UCSD-AML1 (cell line): Measurements from ENCODE around the gene ACACB.
"Not testable (repeated sequence)": the region's sequence is repeated elsewhere in the genome, so short reads cannot be mapped to it uniquely, and the experiment has no call there.

Experiments used
- DNase-seq: peaks from one replicate; lab custom pipeline; 2025; ENCODE audit not compliant: unreplicated experiment; lab: John Stamatoyannopoulos, UW

Gene ACACB

GRCh38 chr12:109170324-109170723 is 53.9 kb downstream of the ACACB start:
- no peak for DNase-seq

- not testable (repeated sequence) for DNase-seq
Observed at GRCh38 chr12:109172787-109173186, 56.4 kb downstream of the ACACB start.

- DNase-seq, result no peak
Observed at GRCh38 chr12:109173443-109174240, 57.3 kb downstream of the ACACB start.

DNA sequence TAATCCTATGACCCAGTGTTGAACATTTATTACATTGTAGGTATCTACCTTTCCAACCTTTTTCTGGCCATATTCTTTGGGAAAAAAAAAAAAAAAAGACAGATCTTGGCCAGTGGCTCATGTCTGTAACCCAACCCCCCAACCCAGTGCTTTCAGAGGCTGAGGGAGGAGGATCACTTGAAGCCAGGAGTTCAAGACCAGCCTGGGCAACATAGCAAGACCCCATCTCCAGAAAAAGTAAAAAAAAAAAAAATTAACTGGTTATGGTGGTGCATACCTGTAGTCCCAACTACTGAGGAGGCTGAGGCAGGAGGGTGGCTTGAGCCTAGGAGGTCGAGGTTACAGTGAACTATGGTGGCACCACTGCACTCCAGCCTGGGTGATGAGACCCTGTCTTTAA is 58.1 kb downstream of the ACACB start:
- no peak for DNase-seq

DNA sequence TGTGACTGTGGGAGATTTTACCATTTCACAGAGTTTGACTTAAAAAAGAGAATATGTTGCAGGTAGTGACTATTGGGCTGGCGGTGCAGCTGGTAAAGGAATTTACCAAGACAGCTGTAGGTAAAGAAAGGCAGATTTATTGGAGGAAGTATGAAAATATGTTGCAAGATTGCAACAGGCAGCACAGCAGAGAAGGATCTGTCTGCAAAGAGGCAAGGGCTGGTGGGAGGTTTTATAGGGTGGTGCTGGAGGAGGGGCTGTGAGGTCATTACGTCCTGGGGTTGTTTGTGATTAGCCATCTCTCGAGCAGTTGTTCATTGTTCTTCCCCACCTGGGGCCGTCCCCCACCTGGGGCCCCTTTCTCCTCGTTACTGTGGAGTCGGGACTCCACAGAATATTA is 62.1 kb downstream of the ACACB start:
- no peak for DNase-seq

- no peak for DNase-seq
Observed at GRCh38 chr12:109179927-109180326, 63.5 kb downstream of the ACACB start.

GRCh38 chr12:109182041-109182839 is 65.9 kb downstream of the ACACB start:
- no peak for DNase-seq

DNA sequence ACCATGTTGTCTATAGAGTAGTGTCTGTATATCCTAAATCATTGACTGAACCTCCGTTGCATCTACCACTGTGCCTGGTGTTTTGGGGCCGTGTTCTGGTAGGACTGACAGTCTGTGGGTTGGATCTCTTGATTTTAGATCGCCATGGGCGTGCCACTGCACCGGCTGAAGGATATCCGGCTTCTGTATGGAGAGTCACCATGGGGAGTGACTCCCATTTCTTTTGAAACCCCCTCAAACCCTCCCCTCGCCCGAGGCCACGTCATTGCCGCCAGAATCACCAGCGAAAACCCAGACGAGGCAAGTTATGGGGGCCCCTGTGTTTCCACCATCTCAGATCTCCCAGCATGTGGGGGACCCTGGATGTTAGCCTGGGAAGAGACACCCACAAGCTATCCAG is 69.1 kb downstream of the ACACB start:
- no peak for DNase-seq

DNA sequence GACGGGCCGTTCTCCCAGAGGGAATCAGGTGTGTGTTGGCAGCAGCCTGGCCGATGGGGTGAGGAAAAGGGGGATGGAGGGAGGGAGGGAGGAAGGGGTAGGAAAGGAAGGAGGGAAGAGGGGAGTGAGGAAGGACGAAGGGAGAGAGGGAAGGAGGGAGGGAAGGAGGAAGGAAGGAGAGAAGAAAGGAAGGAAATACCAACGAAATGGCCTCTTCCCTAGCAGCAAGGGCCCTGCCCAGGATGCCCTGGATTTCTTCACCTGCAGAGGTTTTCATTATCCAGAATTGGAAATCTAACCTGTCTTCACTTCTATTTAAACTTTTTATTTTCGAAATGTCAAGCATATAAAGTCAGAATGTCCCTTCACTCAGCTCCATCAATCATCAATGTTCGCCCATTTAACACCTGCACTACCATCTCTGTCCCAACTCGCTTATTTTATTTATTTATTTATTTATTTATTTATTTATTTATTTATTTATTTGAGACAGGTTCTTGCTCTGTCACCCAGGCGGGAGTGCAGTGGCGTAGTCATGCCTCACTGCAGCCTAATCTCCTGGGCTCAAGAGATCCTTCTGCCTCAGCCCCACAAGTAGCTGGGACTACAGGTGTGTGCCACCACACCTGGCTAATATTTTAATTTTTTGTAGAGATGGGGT is 70.7 kb downstream of the ACACB start:
- no peak for DNase-seq

- no peak for DNase-seq
Observed at GRCh38 chr12:109188108-109188712, 71.8 kb downstream of the ACACB start.

DNA sequence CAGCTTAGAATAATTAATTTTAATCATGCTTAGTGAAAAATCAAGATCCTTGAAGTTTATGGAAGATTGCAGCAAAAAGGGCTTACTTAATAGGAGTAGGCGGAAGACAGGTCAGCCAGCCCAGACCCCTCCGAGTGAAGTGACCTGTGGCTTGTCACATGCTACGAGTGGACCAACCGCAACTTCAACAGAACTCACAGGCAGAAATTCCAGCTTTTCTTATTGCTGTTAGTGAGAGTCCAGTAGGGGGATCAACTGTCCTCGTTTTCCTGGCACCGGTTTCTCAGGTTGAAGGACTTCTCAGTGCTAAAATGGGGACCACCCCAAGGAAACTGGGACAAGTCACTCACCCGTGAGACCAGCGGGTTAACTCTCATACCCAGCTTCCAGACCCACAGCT is 72.9 kb downstream of the ACACB start:
- no peak for DNase-seq

GRCh38 chr12:109191621-109192250 is 75.3 kb downstream of the ACACB start:
- no peak for DNase-seq

- no peak for DNase-seq
Observed at GRCh38 chr12:109192358-109192757, 76.0 kb downstream of the ACACB start.

DNA sequence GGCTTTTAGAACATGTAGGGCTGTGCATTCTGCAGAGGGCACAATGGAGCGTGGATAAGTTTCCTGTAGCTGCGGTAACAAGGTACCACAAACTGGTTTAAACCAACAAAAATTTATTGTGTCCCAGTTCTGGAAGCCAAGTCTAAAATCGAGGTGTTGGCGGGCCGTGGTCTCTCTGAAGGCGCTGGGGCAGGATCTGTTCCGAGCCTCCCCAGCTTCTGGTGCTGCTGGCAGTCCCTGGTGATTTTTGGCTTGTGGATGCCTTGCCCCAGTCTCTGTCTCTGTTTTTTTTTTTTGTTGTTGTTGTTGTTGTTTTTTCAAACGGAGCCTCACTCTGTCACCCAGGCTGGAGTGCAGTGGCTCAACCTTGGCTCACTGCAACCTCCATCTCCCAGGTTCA is 77.5 kb downstream of the ACACB start:
- no peak for DNase-seq

DNA sequence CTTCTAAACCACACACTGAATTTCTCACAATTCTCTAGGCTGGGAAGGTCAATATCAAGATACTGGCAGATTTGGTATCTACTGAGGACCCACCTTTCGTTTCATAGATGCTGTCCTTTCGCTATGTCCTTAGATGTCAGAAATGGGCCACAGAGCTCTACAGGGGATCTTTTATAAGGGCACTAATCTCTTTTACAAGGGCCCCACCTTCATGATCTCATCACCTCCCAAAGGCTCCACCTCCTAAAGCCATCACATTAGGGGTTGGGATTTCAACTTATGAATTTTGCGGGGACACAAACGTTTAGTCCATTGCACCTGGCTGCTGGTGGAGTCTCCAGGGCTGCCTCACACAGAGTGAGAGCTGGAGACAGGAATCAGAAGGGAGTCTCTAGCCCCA is 79.9 kb downstream of the ACACB start:
- DNase-seq, result no peak

- no peak for DNase-seq
Observed at GRCh38 chr12:109197327-109197726, 80.9 kb downstream of the ACACB start.

DNA sequence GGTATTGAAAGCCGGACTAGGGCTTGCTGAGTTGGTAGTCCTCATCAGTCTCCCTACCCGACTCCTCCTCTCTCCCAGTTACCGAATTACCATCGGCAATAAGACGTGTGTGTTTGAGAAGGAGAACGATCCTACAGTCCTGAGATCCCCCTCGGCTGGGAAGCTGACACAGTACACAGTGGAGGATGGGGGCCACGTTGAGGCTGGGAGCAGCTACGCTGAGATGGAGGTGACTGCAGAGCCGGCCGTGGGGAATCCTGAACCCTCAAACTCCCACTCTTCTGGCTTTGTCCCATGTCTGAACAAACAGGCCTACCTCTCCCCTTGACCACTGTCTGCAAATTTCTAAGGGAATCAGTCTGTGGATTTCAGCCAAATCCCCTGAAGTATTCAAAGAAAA is 82.9 kb downstream of the ACACB start:
- no peak for DNase-seq

DNA sequence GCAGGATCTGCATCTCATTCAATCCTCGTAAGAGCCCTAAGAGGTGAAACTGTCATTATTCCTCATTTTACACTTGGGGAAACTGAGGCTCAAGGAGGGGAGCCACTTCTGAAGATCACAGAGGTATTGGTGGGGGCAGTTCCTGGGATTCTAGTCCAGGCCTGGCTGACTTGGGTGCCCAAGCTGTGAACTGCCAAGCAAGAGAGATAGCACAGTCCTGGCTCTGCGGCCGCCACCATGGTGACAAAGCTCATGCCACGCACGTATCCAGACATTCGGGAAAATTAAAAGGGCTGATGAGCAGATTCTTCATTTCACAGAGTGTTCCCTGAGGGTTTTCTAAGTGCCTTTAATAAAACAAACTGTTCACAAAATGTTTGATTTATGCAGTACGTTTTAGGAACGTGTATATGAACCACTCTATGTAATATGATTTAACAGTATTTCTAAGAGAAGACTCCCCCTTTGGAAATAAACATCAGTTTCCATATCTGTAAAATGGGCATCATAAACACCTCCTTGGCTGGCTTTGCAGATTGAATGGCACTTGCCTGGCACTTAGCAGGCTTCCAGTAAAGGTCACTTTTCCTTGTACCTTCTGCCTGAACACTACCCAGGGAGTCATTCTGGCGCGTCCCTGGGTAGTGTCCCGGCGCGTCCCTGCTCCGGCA is 84.6 kb downstream of the ACACB start:
- DNase-seq, result no peak

- DNase-seq, result no peak
Observed at GRCh38 chr12:109201496-109201885, 85.1 kb downstream of the ACACB start.

- no peak for DNase-seq
Observed at GRCh38 chr12:109202770-109203169, 86.4 kb downstream of the ACACB start.
